Keratinocyte (primary cell): ENCODE measurements around the gene TRIM13. TPM values are rescaled to one million over a fixed set of nuclear protein-coding genes. Genes with fewer than 3 reads are reported as not detected.
"Not testable (repeated sequence)": the region's sequence is repeated elsewhere in the genome, so short reads cannot be mapped to it uniquely, and the experiment has no call there.

Experiments used
- DNase-seq: peaks from one replicate; pipeline ENCODE4 v3.0.0-alpha.2; 2011; ENCODE audit warnings: low read depth, missing footprints, low spot score
- FAIRE-seq: peaks from 2 replicates; lab custom pipeline; 2011; peaks lifted over from hg19 to GRCh38; lab: Jason Lieb, UNC
- H2AFZ ChIP-seq: 2 replicates; pipeline ENCODE4 v1.6.0; 2012; ENCODE audit warnings: low read length, control low read depth, inconsistent platforms; ENCODE audit not compliant: control insufficient read depth
- H3K27ac ChIP-seq: 2 replicates; pipeline ENCODE4 v1.5.1; 2011; ENCODE audit warnings: low read length; ENCODE audit not compliant: control insufficient read depth, insufficient read depth
- H3K27me3 ChIP-seq: 3 replicates; pipeline ENCODE4 v1.6.0; 2011; ENCODE audit warnings: low read length; ENCODE audit not compliant: control insufficient read depth, insufficient read depth; ENCODE audit errors: extremely low read depth
- H3K36me3 ChIP-seq, 2 experiments: 2 replicates in 1 of 2; 3 replicates in 1 of 2; pipeline ENCODE4 v1.5.1; 2011; ENCODE audit warnings: low read length in 2 of 2, mild to moderate bottlenecking in 1 of 2; ENCODE audit not compliant: control insufficient read depth in 2 of 2, insufficient read depth in 2 of 2; ENCODE audit errors: extremely low read depth in 1 of 2
- H3K4me1 ChIP-seq: 3 replicates; pipeline ENCODE4 v1.5.1; 2011; ENCODE audit warnings: low read length; ENCODE audit not compliant: control insufficient read depth, insufficient read depth; ENCODE audit errors: extremely low read depth
- H3K4me2 ChIP-seq: 3 replicates; pipeline ENCODE4 v1.6.0; 2011; ENCODE audit warnings: low read depth, low read length; ENCODE audit not compliant: control insufficient read depth, insufficient read depth; ENCODE audit errors: extremely low read depth
- H3K4me3 ChIP-seq, 3 experiments: fragments of 200-600 bp in 1 of 3; sonication (generic) in 1 of 3; 2 replicates in 2 of 3; 3 replicates in 1 of 3; pipeline ENCODE4 v1.5.1; 2011 to 2016; ENCODE audit warnings: low read length in 3 of 3, mild to moderate bottlenecking in 3 of 3, control low read depth in 2 of 3, inconsistent platforms in 1 of 3, low read depth in 1 of 3, mixed read lengths in 1 of 3, mixed run types in 1 of 3, moderate library complexity in 1 of 3; ENCODE audit not compliant: control insufficient read depth in 2 of 3, insufficient read depth in 2 of 3; ENCODE audit errors: extremely low read depth in 1 of 3
- H3K79me2 ChIP-seq: 2 replicates; pipeline ENCODE4 v1.6.0; 2012; ENCODE audit warnings: low read length; ENCODE audit not compliant: control insufficient read depth, insufficient read depth
- H3K9ac ChIP-seq: 3 replicates; pipeline ENCODE4 v1.6.0; 2011; ENCODE audit warnings: low read length; ENCODE audit not compliant: control insufficient read depth, insufficient read depth; ENCODE audit errors: extremely low read depth
- H3K9me1 ChIP-seq: 3 replicates; pipeline ENCODE4 v1.6.0; 2011; ENCODE audit warnings: low read length; ENCODE audit not compliant: control insufficient read depth, insufficient read depth; ENCODE audit errors: extremely low read depth
- H3K9me3 ChIP-seq: 2 replicates; pipeline ENCODE4 v1.5.1; 2012; ENCODE audit warnings: low read depth, low read length; ENCODE audit not compliant: control insufficient read depth
- H4K20me1 ChIP-seq: 3 replicates; pipeline ENCODE4 v1.6.0; 2011; ENCODE audit warnings: low read length; ENCODE audit not compliant: control insufficient read depth, insufficient read depth; ENCODE audit errors: extremely low read depth
- CTCF ChIP-seq, 3 experiments: IDR thresholded peaks in 1 of 3; conservative IDR thresholded peaks in 1 of 3; optimal IDR thresholded peaks in 1 of 3; 2 replicates in 2 of 3; 3 replicates in 1 of 3; pipeline versions ENCODE3 to v1.5.1; 2011; ENCODE audit warnings: low read length in 3 of 3, mild to moderate bottlenecking in 3 of 3, moderate library complexity in 2 of 3, control low read depth in 1 of 3, inconsistent platforms in 1 of 3; ENCODE audit not compliant: insufficient read depth in 2 of 3; ENCODE audit errors: extremely low read depth in 1 of 3
- EZH2 ChIP-seq: IDR thresholded peaks from one replicate; pipeline ENCODE4 v1.6.1; 2012; ENCODE audit warnings: inconsistent platforms, mild to moderate bottlenecking, low read length, moderate library complexity
- dilution Hi-C: fragments of 300-500 bp; cut with MboI; formaldehyde crosslinking; loops from one replicate; pipeline ENCODE4 v1.7.0; 2020; ENCODE audit warnings: low sequenced_read_pairs; ENCODE audit not compliant: extremely low pct_ligation_motif_present
- polyA minus RNA-seq, 3 experiments: library from RNA; depleted of rRNA, polyadenylated mRNA; stranded (reverse); fragments of >200 nt; gene quantifications; 1 replicate in 1 of 3; 2 replicates in 1 of 3; 3 replicates in 1 of 3; pipeline ENCODE4 v1.2.3, GENCODE V29; 2011
- polyA plus RNA-seq, 5 experiments: library from polyadenylated mRNA; depleted of rRNA in 3 of 5; stranded (reverse) in 3 of 5; stranded (forward) in 1 of 5; unstranded in 1 of 5; fragments of >200 nt; gene quantifications; 1 replicate in 1 of 5; 2 replicates in 3 of 5; 3 replicates in 1 of 5; pipeline versions ENCODE4 v1.2.1 to v1.2.3, GENCODE V29; 2011 to 2012; ENCODE audit warnings: missing spikeins in 2 of 5, low read depth in 1 of 5, low replicate concordance in 1 of 5

The TRIM13 gene
- polyA plus RNA-seq, result 17.2 to 26.5 TPM (median 22.6 TPM) in 3 replicates
- 14.2 TPM for polyA plus RNA-seq (2011; ENCODE audit: low read depth)
- polyA plus RNA-seq (2011; cell fraction: cytosol; rRNA removed), result 8.7 and 19.8 TPM in 2 replicates
- 36.2 and 46.9 TPM in 2 replicates for polyA plus RNA-seq (2011; cell fraction: nucleus; rRNA removed)
- polyA plus RNA-seq (2012; ENCODE audit: low replicate concordance), result 15.3 and 24.1 TPM in 2 replicates
- polyA minus RNA-seq, result 6.0 to 24.5 TPM (median 20.4 TPM) in 3 replicates
- polyA minus RNA-seq (2011; cell fraction: cytosol; rRNA and poly(A)+ RNA removed), result 12.3 TPM
- polyA minus RNA-seq (2011; cell fraction: nucleus; rRNA and poly(A)+ RNA removed), result 18.4 and 24.7 TPM in 2 replicates

- peaks cover 20% of the 10 kb centered on the region for H3K4me1 ChIP-seq
- peaks cover 37% of the 10 kb centered on the region for H3K79me2 ChIP-seq
- H3K9me3 ChIP-seq, result no peaks in the 10 kb centered on the region
- dilution Hi-C loops, result no loop called here
- no peaks in the 10 kb centered on the region for H3K27me3 ChIP-seq
- peak within 1 kb of the TSS; percentile 80 to 95 (median 83) for H3K4me3 ChIP-seq
- DNase-seq, result no peak
- peaks cover 4 to 10% of the 10 kb centered on the region in 2 experiments for H3K36me3 ChIP-seq
- H3K9ac ChIP-seq, result peak within 1 kb of the TSS; percentile 97
- peak within 1 kb of the TSS; percentile 87 for H2AFZ ChIP-seq
- peak within 1 kb of the TSS; percentile 87 for H3K27ac ChIP-seq
- H3K9me1 ChIP-seq, result no peaks in the 10 kb centered on the region
- H3K4me2 ChIP-seq, result peak within 1 kb of the TSS; percentile 83
- no peaks in the 10 kb centered on the region for H4K20me1 ChIP-seq
- TF ChIP-seq EZH2, result no peak
- TF ChIP-seq CTCF (optimal IDR thresholded peaks at IDR 0.05 in 1 of 3, IDR thresholded peaks at IDR 0.05 in 1 of 3, conservative IDR thresholded peaks at IDR 0.05 in 1 of 3; ENCODE audit: extremely low read depth in 1 of 3, insufficient read depth in 2 of 3, low read length in 3 of 3), result peak; percentile 67 to 81 (median 70)
- no peak for FAIRE-seq
These were observed at the start of gene TRIM13 for GRCh38 chr13:49996951-49997895. TRIM13 (plus strand) TSS chr13:49997042; CDS start chr13:50011941, 14,899 bp downstream.

- H3K4me3 ChIP-seq, H2AFZ ChIP-seq, H3K9me3 ChIP-seq, H3K4me2 ChIP-seq, FAIRE-seq, DNase-seq, H3K27ac ChIP-seq, H3K27me3 ChIP-seq, H4K20me1 ChIP-seq, H3K79me2 ChIP-seq, H3K9ac ChIP-seq, dilution Hi-C loops, H3K4me1 ChIP-seq, H3K36me3 ChIP-seq, H3K9me1 ChIP-seq: not testable (repeated sequence)
These were observed 48.0 kb upstream of the TRIM13 start for GRCh38 chr13:49948777-49949270.
